Natural killer cell treated with Interleukin-12 subunit alpha and Interleukin-12 subunit beta and Interleukin-15 and Interleukin-18, amount 100 ng/mL, for 72 hours (primary cell): ENCODE measurements around the gene ZNRF3. TPM values are rescaled to one million over a fixed set of nuclear protein-coding genes. Genes with fewer than 3 reads are reported as not detected.

Experiments
- ATAC-seq, 2 donors: fragments of 150-1000 bp; cut with Tn5 transposase in 1 of 2; sonication (Bioruptor Pico), chemical (Tn5 transposase) in 1 of 2; 2 replicates each; pipeline ENCODE4 v1.10.0; 2021
- DNase-seq: peaks from one replicate; pipeline ENCODE4 v3.0.0; 2022; ENCODE audit warnings: low spot score
- H3K27ac Mint-ChIP-seq, 2 donors: 1 replicate in 1 of 2; 2 replicates in 1 of 2; pipeline ENCODE4 v1.8.0; 2022; ENCODE audit warnings: mixed read lengths in 2 of 2, mild to moderate bottlenecking in 1 of 2, moderate library complexity in 1 of 2
- H3K27me3 Mint-ChIP-seq, 2 donors: 1 replicate in 1 of 2; 2 replicates in 1 of 2; pipeline ENCODE4 v1.8.0; 2022; ENCODE audit warnings: mixed read lengths in 2 of 2
- H3K36me3 Mint-ChIP-seq: one replicate; pipeline ENCODE4 v1.8.0; 2022; ENCODE audit warnings: mixed read lengths
- H3K4me1 Mint-ChIP-seq, 2 donors: 1 replicate in 1 of 2; 2 replicates in 1 of 2; pipeline ENCODE4 v1.8.0; 2022; ENCODE audit warnings: low read depth in 2 of 2, mixed read lengths in 2 of 2, mild to moderate bottlenecking in 1 of 2
- H3K4me3 Mint-ChIP-seq: one replicate; pipeline ENCODE4 v1.8.0; 2022; ENCODE audit warnings: mixed read lengths
- H3K9me3 Mint-ChIP-seq: 2 replicates; pipeline ENCODE4 v1.8.0; 2022; ENCODE audit warnings: mixed read lengths
- total RNA-seq, 2 donors: library from RNA; stranded (reverse); gene quantifications; one replicate each; pipeline ENCODE4 v1.2.3, GENCODE V29; 2022

Gene ZNRF3
- total RNA-seq, 2 donors from 2014 or later: 0.61 to 0.64 TPM

DNA sequence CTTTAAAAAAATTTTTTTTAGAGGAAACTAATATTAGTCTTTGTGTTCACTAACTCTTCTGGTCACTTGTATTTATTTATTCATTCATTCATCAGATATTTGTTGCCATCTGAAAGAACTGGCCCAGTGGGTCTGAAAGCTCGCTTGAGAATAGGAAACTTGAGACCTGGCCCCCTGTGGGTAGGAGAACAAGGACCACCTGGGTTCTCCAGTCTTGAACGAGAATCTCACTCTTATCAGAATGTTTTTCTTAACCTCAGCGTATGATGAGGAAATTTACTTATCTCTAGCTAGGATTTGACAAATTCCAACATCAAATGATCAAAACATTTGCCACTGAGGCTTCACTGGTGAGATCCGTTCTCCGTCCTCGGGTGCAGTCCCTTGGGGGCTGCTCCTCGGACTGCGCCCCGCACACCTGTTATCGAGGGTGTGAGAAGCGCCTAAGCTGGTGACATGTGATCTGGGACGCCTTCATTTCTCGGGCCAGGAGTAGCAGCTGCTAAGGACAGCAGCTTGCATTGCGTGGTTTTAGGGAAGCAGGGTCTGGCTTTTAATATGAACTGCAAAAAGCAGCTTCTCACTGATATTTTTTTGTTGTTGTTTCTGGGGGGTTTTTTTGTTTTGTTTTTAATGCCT, 171.9 kb downstream of the ZNRF3 start:
- H3K36me3 Mint-ChIP-seq: no peaks in the 10 kb centered on the region
- no peak for ATAC-seq
- DNase-seq: no peak

DNA sequence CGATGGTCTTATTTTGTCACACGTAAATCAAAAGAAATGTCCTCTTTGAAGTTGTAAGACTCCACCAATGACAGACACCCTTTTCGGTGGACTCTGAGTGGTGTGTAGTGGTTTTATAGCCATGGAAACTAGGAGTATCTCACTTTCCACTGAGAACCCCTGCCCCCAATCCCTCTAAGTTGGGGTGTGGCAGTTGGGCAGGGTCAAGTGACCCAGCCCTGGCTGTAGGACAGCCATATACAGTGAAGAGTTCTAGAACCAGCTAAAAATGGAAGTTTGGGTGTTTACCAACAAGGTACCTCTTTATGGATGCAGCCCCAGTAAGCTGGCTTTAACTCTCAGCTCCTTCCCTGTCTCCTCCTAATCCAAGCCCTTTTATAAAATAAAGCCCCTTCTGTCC, 173.1 kb downstream of the ZNRF3 start:
- Mint-ChIP-seq H3K9me3 (no peaks in the 10 kb centered on the region), H3K4me1 (no peaks in the 10 kb centered on the region), H3K27ac (no peak overlapping the region), H3K36me3 (no peaks in the 10 kb centered on the region), H3K4me3 (no peak overlapping the region), H3K27me3 (peaks cover 24 to 41% of the 10 kb centered on the region in 2 donors)
- ATAC-seq (no peak), DNase-seq (no peak)

More for the DNA sequence above, 171.9 kb downstream of the ZNRF3 start:
- no peaks in the 10 kb centered on the region for H3K9me3 Mint-ChIP-seq
- peaks cover 13 to 29% of the 10 kb centered on the region in 2 donors for H3K27me3 Mint-ChIP-seq
- H3K4me1 Mint-ChIP-seq: no peaks in the 10 kb centered on the region
- no peak overlapping the region for H3K4me3 Mint-ChIP-seq
- H3K27ac Mint-ChIP-seq: no peak overlapping the region

DNA sequence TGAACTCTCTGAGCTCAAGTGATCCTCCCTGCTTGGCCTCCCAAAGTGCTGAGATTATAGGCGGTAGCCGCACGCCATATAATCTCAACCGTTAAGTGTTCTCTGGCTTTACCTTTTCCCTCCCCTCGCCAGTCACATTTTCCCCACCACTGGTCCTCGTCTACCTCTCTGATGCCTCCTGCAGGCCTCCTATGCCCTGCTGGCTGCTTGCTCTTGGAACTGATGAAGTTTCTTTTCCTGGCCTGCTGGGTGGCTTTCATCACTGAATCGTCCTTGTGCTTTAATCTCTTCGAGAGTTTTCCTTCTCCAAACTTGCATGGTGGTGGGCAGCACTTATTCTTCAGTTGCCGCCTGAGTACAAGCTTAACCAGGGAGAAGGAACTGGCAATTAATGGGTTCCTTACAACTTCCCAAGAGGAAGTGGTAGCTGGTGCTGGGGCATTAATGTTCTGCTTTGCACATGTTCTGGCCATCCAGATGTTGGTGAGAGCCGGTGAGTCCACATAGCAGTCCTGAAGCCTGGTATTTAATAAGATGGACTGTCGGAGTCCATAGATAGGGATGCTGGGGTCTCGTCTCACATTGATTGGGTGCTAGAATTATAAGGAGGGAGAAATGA, 177.0 kb downstream of the ZNRF3 start:
- peaks cover 35 to 43% of the 10 kb centered on the region in 2 donors for H3K27me3 Mint-ChIP-seq
- DNase-seq: no peak
- H3K4me1 Mint-ChIP-seq: no peaks in the 10 kb centered on the region
- no peaks in the 10 kb centered on the region for H3K36me3 Mint-ChIP-seq
- H3K27ac Mint-ChIP-seq: no peak overlapping the region
- ATAC-seq: no peak
- H3K4me3 Mint-ChIP-seq: no peak overlapping the region
- H3K9me3 Mint-ChIP-seq: no peaks in the 10 kb centered on the region

DNA sequence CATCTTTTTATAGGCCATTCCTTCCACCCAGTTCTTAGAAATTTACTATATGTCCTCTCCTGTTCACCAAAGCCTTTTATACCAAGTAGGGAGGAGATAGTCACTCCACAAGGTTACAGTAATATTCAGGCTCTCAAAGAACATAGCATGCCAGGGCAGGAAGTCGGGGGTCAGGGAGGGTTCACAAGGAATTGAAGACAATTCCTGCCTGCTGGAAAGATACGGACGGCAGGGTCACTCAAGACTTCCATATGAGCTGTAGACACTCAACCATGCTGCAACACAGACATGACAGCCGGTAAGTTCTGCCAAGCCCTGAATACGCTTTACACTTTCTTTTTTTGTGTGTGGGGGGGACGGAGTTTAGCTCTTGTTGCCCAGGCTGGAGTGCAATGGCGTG, 177.6 kb downstream of the ZNRF3 start:
- no peaks in the 10 kb centered on the region for H3K4me1 Mint-ChIP-seq
- no peaks in the 10 kb centered on the region for H3K9me3 Mint-ChIP-seq
- DNase-seq (no peak), ATAC-seq (no peak)
- H3K27ac Mint-ChIP-seq: no peak overlapping the region
- H3K4me3 Mint-ChIP-seq: no peak overlapping the region
- H3K36me3 Mint-ChIP-seq: no peaks in the 10 kb centered on the region
- H3K27me3 Mint-ChIP-seq: peaks cover 37 to 39% of the 10 kb centered on the region in 2 donors

DNA sequence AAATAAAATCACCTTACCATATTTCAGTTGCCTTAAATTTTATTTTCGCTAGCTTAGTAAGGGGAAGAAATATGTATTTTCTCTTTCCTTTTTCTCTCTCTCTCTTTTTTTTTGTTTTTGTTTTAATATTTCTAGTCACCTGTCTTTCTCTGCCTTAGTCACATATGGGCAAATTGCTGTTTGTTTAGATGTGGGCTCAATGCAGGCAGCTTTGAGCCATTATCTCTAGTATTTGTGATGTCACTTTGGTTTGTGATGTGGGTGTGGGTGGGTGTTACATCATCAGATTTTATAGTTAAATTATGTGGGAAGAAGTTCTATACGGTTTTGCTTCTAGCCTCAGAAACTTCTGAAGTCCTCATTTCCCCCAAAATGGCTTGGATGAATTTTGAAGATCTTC, 178.4 kb downstream of the ZNRF3 start, which contains the start of gene C22orf31:
Gene C22orf31 (minus strand): TSS at position 59 of the 400 bp plus-strand sequence. CDS start 39 bp downstream, at position 20.
- DNase-seq: no peak
- Mint-ChIP-seq H3K27me3 (peaks cover 40 to 44% of the 10 kb centered on the region in 2 donors), H3K27ac (no peak within 1 kb of the TSS), H3K9me3 (no peaks in the 10 kb centered on the region), H3K4me1 (no peaks in the 10 kb centered on the region), H3K36me3 (no peaks in the 10 kb centered on the region), H3K4me3 (no peak within 1 kb of the TSS)
- no peak for ATAC-seq

DNA sequence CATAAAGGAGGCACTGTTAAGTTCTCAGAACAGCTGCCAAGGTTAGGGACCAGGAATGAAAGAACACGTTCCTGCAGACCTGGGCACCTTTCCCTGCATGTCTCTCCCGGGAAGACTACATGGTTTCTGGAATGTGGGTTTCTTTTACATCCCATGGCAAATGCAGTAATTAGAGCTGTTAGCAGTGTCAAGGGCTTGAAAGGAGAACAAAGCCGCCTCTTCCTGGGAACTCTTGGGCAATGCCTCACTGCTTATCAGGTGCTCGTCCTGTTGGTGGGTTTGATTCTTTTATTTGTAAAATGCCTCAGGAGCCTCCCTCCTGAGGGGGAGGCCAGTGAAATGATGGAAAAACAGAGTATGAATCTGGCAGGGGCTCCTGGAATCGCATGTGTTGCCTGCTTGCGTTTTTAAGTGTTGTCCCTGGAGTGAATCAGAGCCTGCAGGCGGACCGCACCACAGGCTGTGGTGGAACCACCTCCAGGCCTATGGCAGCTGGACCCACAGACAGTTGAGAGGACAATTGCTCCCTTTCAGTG, 179.0 kb downstream of the ZNRF3 start:
- Mint-ChIP-seq H3K4me3 (no peak overlapping the region), H3K4me1 (no peaks in the 10 kb centered on the region), H3K27ac (no peak overlapping the region), H3K9me3 (no peaks in the 10 kb centered on the region), H3K36me3 (no peaks in the 10 kb centered on the region), H3K27me3 (peaks cover 45 to 46% of the 10 kb centered on the region in 2 donors)
- DNase-seq (no peak), ATAC-seq (no peak)

DNA sequence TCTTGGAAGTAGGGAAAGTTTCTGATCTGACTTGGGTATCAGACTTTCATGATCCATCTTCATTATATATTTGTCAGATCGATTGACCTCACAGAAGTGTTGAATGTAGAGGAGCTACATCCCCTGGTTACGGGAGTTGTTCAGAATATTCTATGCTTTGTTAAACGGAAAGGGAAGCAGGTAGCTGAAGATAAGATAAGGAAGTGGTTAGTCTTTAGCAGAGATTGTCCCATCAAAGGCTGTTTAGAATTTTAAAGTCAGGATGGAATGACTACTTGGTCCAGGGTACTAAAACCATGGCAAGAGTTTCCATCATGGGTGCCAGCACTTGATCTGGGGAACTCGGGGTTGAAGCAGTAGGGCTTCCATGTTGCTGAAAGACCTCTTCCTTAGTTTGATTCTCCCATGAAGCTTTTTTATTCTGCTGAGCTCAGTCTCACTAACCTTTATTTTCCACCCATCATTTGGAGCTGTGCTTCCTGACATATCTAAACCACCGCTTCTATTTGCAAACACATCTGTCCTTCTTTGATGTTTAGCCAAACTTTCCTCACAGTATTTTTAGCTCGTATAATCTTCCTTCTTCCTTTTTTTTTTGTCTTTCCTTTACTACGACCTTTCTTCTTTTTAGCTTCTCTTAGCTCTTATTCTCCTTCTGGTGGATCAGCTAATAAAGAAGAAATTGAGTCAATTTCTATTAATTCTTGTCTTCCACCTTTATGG, 182.3 kb downstream of the ZNRF3 start:
- peaks cover 0 to under 1% of the 10 kb centered on the region in 2 donors for H3K4me1 Mint-ChIP-seq
- DNase-seq (no peak), ATAC-seq (no peak)
- H3K27ac Mint-ChIP-seq: no peak overlapping the region
- H3K27me3 Mint-ChIP-seq: peaks cover 45% of the 10 kb centered on the region in 2 donors
- no peak overlapping the region for H3K4me3 Mint-ChIP-seq
- H3K9me3 Mint-ChIP-seq: no peaks in the 10 kb centered on the region
- H3K36me3 Mint-ChIP-seq: no peaks in the 10 kb centered on the region

DNA sequence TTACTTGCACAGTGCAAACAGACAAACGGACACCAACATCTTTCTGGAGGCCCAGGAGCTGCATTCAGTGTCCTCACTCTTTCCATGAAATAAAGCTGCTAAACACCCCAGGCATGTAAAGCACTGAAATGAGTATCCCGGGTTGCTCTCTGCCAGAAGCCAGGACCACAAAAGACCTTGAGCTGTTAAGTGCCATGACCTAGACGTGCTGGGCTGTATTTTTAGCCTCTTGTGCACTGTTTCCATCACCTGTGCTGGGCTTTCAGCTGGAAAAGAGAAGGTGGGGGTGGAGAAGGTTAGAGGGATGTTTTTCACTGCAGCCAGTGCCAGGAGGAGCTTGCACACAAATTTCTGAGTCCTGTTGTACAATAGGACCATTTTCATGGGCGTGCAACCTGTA, 186.1 kb downstream of the ZNRF3 start:
- Mint-ChIP-seq H3K27me3 (peaks cover 44 to 54% of the 10 kb centered on the region in 2 donors), H3K27ac (no peak overlapping the region), H3K4me1 (peaks cover 13 to 21% of the 10 kb centered on the region in 2 donors), H3K4me3 (no peak overlapping the region), H3K9me3 (no peaks in the 10 kb centered on the region), H3K36me3 (no peaks in the 10 kb centered on the region)
- ATAC-seq: no peak
- DNase-seq: no peak

DNA sequence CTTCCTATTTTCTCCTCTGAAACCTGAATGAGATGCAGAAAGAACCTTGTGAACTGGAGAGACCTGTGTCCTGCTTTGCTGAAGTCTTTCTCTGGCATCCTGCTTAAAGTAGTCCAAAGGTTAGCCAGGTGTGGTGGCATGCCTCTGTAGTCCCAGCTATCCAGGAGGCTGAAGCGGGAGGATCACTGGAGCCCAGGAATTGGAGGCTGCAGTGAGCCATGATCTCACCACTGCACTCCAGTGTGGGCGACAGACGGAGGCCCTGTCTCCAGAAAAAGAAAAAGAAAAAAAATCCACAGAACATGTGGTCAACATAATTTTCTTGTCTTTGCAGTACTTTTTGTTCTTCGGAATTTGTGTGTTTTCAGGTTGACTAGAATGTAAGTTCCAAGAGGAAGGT, 187.1 kb downstream of the ZNRF3 start:
- no peaks in the 10 kb centered on the region for H3K36me3 Mint-ChIP-seq
- no peaks in the 10 kb centered on the region for H3K9me3 Mint-ChIP-seq
- peak overlapping the region; percentile 43 for H3K4me3 Mint-ChIP-seq
- ATAC-seq (no peak), DNase-seq (no peak)
- H3K4me1 Mint-ChIP-seq: peaks cover 13 to 22% of the 10 kb centered on the region in 2 donors
- H3K27me3 Mint-ChIP-seq: peaks cover 47 to 64% of the 10 kb centered on the region in 2 donors
- H3K27ac Mint-ChIP-seq: no peak overlapping the region

DNA sequence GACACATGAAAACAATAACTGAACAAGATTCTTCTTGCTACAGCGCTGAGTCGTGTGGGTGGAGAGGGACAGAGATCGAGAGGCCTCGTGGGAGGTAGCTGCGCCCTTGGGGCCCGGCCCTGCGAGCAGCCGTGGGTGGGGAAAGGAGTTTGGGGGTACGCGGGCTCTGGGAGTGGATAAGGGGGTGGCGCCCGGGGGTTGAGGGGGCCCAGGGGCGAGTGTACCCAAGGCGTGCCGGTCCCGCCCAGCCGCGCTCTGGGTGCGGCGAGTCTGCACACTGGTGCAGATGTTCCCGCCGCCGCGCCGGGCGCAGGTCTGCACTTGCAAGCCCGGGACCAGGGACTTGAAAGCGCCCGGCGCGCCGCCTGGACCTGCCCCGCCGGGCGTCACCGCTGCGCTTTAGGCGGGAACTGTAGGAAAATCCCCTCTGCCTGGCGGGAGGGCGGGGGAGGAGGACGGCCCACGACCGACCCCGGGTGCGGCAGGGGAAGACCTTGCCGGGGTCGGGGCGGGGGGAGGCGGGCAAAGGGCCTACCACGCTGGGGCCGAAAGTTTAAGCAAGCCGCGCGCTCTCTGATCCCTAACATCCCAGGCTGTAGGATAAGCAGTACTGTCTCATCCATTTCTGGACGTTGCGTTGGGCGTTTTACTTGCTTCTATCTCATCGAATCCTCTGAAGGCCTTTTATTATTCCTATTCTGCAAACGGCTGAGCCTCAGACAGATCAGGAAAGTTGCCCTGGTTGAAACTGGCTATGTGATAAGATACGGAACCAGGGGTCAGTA, 188.1 kb downstream of the ZNRF3 start:
- no peak overlapping the region for H3K27ac Mint-ChIP-seq
- H3K4me3 Mint-ChIP-seq: peak overlapping the region; percentile 61
- DNase-seq: no peak
- H3K9me3 Mint-ChIP-seq: no peaks in the 10 kb centered on the region
- ATAC-seq: no peak
- peaks cover 50 to 73% of the 10 kb centered on the region in 2 donors for H3K27me3 Mint-ChIP-seq
- peaks cover 13 to 24% of the 10 kb centered on the region in 2 donors for H3K4me1 Mint-ChIP-seq
- no peaks in the 10 kb centered on the region for H3K36me3 Mint-ChIP-seq

DNA sequence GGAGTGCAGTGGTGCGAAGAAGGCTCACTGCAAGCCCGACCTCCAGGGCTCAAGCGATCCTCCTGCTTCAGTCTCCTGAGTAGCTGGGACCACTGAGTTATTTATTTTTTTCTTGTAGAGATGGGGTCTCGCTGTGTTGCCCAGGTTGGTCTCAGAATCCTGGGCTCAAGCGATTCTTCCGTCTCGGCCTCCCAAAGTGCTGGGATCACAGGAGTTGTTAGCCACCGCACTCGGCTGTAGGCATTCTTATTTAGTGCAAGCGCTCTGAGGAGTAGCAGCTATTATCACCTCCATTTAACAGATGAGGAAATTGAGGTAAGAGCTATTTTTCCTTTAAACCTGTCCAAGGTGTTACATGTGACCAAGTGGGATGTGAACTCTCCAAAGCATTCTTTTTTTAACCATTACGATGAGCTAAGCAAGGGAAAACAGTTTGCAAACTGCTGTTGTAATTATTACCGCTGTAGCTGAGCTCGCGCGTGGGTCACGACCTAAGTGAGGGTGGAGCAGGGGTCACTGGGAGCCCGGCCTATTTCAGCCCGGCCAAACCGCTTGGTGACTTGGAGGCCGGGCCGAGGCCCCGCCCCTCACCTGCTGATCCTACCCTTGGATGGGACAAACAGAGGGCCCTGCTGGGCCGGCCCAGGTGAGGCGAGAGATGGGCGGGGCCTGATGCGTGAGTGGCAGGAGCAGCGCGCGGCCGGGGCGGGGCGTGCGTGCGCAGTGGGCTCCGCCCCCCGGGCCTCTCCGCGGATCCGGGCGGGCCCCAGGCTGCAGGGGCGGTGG, 189.0 kb downstream of the ZNRF3 start:
- H3K4me1 Mint-ChIP-seq: peaks cover 13 to 24% of the 10 kb centered on the region in 2 donors
- H3K4me3 Mint-ChIP-seq: peak overlapping the region; percentile 61
- peaks cover 48 to 71% of the 10 kb centered on the region in 2 donors for H3K27me3 Mint-ChIP-seq
- no peak overlapping the region for H3K27ac Mint-ChIP-seq
- ATAC-seq (peak; percentile 97), DNase-seq (peak; percentile 82)
- H3K9me3 Mint-ChIP-seq: no peaks in the 10 kb centered on the region
- no peaks in the 10 kb centered on the region for H3K36me3 Mint-ChIP-seq

DNA sequence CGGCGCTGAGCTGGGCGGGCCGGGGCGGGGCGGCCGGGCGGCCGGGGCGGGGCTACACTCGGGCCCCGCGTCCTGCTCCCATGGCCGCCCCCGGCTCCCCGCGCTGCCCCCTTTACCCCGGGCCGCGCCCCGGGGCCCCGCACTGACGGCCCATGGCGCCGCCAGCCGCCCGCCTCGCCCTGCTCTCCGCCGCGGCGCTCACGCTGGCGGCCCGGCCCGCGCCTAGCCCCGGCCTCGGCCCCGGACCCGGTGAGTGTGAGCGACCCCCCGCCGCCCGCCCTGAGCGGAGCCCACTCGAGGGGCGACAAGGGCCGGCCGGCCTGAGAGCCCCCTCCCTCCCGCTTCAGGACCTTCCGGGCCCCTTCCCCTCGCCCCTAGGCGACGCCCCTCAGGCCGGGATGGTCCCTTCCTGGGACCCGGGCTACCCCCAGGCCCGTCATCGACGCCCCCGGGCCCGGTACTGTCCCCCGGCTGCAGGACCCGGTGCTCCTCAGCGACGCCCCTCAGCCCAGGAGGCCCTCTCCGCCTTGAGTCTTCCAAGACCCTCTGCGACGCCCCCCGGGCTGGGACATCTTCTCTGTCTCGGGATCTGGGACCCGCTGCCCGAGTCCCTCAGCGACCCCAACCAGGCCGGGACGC, 189.7 kb downstream of the ZNRF3 start, which contains the start of gene KREMEN1:
Gene KREMEN1 (plus strand): TSS at position 57 of the 639 bp plus-strand sequence. CDS start 96 bp downstream, at position 153.
- DNase-seq (no peak), ATAC-seq (peak in 1 of 2 donors; percentile 5)
- no peaks in the 10 kb centered on the region for H3K9me3 Mint-ChIP-seq
- H3K27me3 Mint-ChIP-seq: peaks cover 51 to 74% of the 10 kb centered on the region in 2 donors
- H3K36me3 Mint-ChIP-seq: no peaks in the 10 kb centered on the region
- H3K4me1 Mint-ChIP-seq: peaks cover 13 to 24% of the 10 kb centered on the region in 2 donors
- no peak within 1 kb of the TSS for H3K27ac Mint-ChIP-seq
- H3K4me3 Mint-ChIP-seq: peak within 1 kb of the TSS; percentile 61
